CD4-positive, alpha-beta T cell treated with Interleukin-10 for 1 hour (primary cell): Measurements from ENCODE around the gene TDRD9.
A peak's percentile ranks its signal among the peaks of the same experiment; 100 is the strongest.

Experiments
- DNase-seq: peaks from one replicate; pipeline ENCODE4 v3.0.0-alpha.2; 2020

TDRD9 gene

GRCh38 chr14:103997391-103997790 is 69.1 kb downstream of the TDRD9 start:
- no peak for DNase-seq

- no peak for DNase-seq
These were observed 69.8 kb downstream of the TDRD9 start for GRCh38 chr14:103998027-103998426.

- no peak for DNase-seq
These were observed 71.7 kb downstream of the TDRD9 start for GRCh38 chr14:103999795-104000440.

GRCh38 chr14:104001003-104001402 is 72.7 kb downstream of the TDRD9 start:
- peak; percentile 14 for DNase-seq

GRCh38 chr14:104003616-104004015 is 75.4 kb downstream of the TDRD9 start:
- DNase-seq, result no peak

GRCh38 chr14:104004849-104005248 is 76.6 kb downstream of the TDRD9 start:
- no peak for DNase-seq

- no peak for DNase-seq
These were observed 77.2 kb downstream of the TDRD9 start for GRCh38 chr14:104005489-104005888.

GRCh38 chr14:104007121-104007520 is 78.9 kb downstream of the TDRD9 start:
- DNase-seq, result no peak

GRCh38 chr14:104009297-104009696 is 81.0 kb downstream of the TDRD9 start:
- DNase-seq, result no peak

- no peak for DNase-seq
These were observed 83.7 kb downstream of the TDRD9 start for GRCh38 chr14:104011824-104012517.

GRCh38 chr14:104014764-104015163 is 86.5 kb downstream of the TDRD9 start:
- DNase-seq, result no peak

GRCh38 chr14:104016873-104017650 is 88.8 kb downstream of the TDRD9 start:
- no peak for DNase-seq

- DNase-seq, result no peak
These were observed 90.8 kb downstream of the TDRD9 start for GRCh38 chr14:104019029-104019428.

- no peak for DNase-seq
These were observed 91.5 kb downstream of the TDRD9 start for GRCh38 chr14:104019806-104020205.

- no peak for DNase-seq
These were observed 92.2 kb downstream of the TDRD9 start for GRCh38 chr14:104020471-104020870.

GRCh38 chr14:104023325-104024055 is 95.2 kb downstream of the TDRD9 start:
- no peak for DNase-seq

- DNase-seq, result no peak
These were observed 97.3 kb downstream of the TDRD9 start for GRCh38 chr14:104025534-104025933.

GRCh38 chr14:104026024-104026423 is 97.8 kb downstream of the TDRD9 start:
- no peak for DNase-seq

GRCh38 chr14:104030958-104031357 is 102.7 kb downstream of the TDRD9 start:
- DNase-seq, result no peak

GRCh38 chr14:104031384-104031783 is 103.1 kb downstream of the TDRD9 start:
- no peak for DNase-seq

GRCh38 chr14:104034976-104035699 is 106.9 kb downstream of the TDRD9 start:
- no peak for DNase-seq

- DNase-seq, result no peak
These were observed 108.0 kb downstream of the TDRD9 start for GRCh38 chr14:104036212-104036611.

GRCh38 chr14:104037074-104037473 is 108.8 kb downstream of the TDRD9 start:
- DNase-seq, result no peak
